ENCODE measurements around the gene EIF4EBP2. TPM values are rescaled to one million over a fixed set of nuclear protein-coding genes. Genes with fewer than 3 reads are reported as not detected.

EIF4EBP2 gene
- polyA plus RNA-seq, 3 donors = 26.3 to 93.8 (median 73.4) TPM

DNA sequence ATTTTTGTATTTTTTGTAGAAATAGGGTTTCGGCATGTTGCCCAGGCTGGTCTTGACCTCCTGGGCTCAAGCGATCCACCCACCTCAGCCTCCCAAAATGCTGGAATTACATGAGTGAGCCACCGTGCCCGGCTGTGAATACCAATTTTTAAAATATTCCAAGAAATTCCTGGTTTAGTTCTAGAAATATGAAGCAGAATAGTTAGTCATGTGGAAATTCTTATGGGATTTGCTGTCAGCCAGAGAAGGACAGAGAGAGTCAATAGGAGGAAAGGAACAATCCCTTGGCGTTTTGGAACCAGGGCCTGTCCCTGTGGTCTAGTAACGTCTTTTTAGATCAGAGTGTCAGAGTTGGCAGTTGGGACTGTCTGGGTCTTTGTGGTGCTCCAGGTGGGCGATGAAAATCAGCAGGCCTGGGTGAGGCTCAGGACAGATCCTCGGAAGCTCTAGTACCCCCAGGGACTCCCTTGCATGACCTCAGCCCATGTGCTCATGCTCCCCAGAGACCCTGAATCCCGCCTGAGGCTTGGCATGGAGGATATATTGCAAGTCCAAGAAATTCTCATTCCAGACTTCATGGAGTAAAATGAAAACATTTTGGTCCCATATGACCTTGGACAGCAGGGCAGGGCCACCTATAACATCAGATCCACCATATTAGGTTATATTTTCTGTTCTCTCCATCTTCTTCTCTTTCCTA is 29.8 kb downstream of the EIF4EBP2 start:
- Mint-ChIP-seq H3K4me1 (peaks cover 12% of the 10 kb centered on the region), H3K4me3 (no peak overlapping the region), H3K9me3 (peaks cover 0 to 2% (median 0%) of the 10 kb centered on the region in 7 donors), H3K27me3 (ENCODE audit: low read depth in 3 of 3) (peaks cover 9 to 22% (median 14%) of the 10 kb centered on the region in 3 donors), H3K27ac (peak overlapping the region in 1 of 7 donors; percentile 37), H3K36me3 (peaks cover 19 to 23% of the 10 kb centered on the region in 2 donors)
- H3K9me3 ChIP-seq (replicated peaks in 1 of 2; ENCODE audit: control insufficient read depth in 1 of 2, insufficient read depth in 1 of 2, low read length in 2 of 2) = no peaks in the 10 kb centered on the region
- WGBS (ENCODE audit: insufficient coverage) = 80% methylated on average over 1 of the region's 9 CpGs
- TF ChIP-seq, protein P1, sequence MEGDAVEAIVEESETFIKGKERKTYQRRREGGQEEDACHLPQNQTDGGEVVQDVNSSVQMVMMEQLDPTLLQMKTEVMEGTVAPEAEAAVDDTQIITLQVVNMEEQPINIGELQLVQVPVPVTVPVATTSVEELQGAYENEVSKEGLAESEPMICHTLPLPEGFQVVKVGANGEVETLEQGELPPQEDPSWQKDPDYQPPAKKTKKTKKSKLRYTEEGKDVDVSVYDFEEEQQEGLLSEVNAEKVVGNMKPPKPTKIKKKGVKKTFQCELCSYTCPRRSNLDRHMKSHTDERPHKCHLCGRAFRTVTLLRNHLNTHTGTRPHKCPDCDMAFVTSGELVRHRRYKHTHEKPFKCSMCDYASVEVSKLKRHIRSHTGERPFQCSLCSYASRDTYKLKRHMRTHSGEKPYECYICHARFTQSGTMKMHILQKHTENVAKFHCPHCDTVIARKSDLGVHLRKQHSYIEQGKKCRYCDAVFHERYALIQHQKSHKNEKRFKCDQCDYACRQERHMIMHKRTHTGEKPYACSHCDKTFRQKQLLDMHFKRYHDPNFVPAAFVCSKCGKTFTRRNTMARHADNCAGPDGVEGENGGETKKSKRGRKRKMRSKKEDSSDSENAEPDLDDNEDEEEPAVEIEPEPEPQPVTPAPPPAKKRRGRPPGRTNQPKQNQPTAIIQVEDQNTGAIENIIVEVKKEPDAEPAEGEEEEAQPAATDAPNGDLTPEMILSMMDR (IDR thresholded peaks at IDR 0.05) = no peak
- H3K36me3 ChIP-seq (replicated peaks in 1 of 2; ENCODE audit: control insufficient read depth in 1 of 2, insufficient read depth in 2 of 2, low read length in 2 of 2) = peaks cover 12 to 31% of the 10 kb centered on the region in 2 donors
- H3K27ac ChIP-seq (ENCODE audit: low read depth in 1 of 2, low read length in 2 of 2) = no peak overlapping the region
- no peaks in the 10 kb centered on the region for H3K4me1 ChIP-seq (ENCODE audit: control insufficient read depth in 1 of 2, insufficient read depth in 2 of 2, low read length in 2 of 2)
- intact Hi-C loops (cut with micrococcal nuclease) = no loop called here
- no peak for DNase-seq
- no peaks in the 10 kb centered on the region for H3K79me2 ChIP-seq (ENCODE audit: insufficient read depth, low read length)
- H3K4me2 ChIP-seq (replicated peaks; ENCODE audit: extremely low read depth, low read length, poor library complexity, severe bottlenecking) = no peak overlapping the region
- H3K27me3 ChIP-seq (ENCODE audit: control insufficient read depth in 2 of 2, insufficient read depth in 2 of 2, low read length in 2 of 2) = peaks cover 2 to 7% of the 10 kb centered on the region in 2 donors
- H3K9ac ChIP-seq (ENCODE audit: insufficient read depth, low read length, poor library complexity, severe bottlenecking) = no peak overlapping the region
- H2AFZ ChIP-seq (ENCODE audit: insufficient read depth, low read depth, low read length, poor library complexity, severe bottlenecking) = no peak overlapping the region
- H4K20me1 ChIP-seq (ENCODE audit: insufficient read depth, low read length) = peaks cover 25% of the 10 kb centered on the region
- H3K4me3 ChIP-seq (replicated peaks in 1 of 3; ENCODE audit: low read depth in 2 of 3, low read length in 3 of 3) = no peak overlapping the region

- H3K4me2 ChIP-seq (replicated peaks; ENCODE audit: extremely low read depth, low read length, poor library complexity, severe bottlenecking) = no peak overlapping the region
- no peak overlapping the region for H3K27ac ChIP-seq (ENCODE audit: low read depth in 1 of 2, low read length in 2 of 2)
- intact Hi-C loops (cut with micrococcal nuclease) = no loop called here
- no peak overlapping the region for H2AFZ ChIP-seq (ENCODE audit: insufficient read depth, low read depth, low read length, poor library complexity, severe bottlenecking)
- WGBS (ENCODE audit: insufficient coverage) = 97% methylated on average over 17 of the region's 19 CpGs
- H4K20me1 ChIP-seq (ENCODE audit: insufficient read depth, low read length) = peaks cover 16% of the 10 kb centered on the region
- peaks cover 0 to 13% of the 10 kb centered on the region in 2 donors for H3K36me3 ChIP-seq (replicated peaks in 1 of 2; ENCODE audit: control insufficient read depth in 1 of 2, insufficient read depth in 2 of 2, low read length in 2 of 2)
- H3K4me3 Mint-ChIP-seq = no peak overlapping the region
- peaks cover 0 to 2% of the 10 kb centered on the region in 2 donors for H3K4me1 ChIP-seq (ENCODE audit: control insufficient read depth in 1 of 2, insufficient read depth in 2 of 2, low read length in 2 of 2)
- H3K27ac Mint-ChIP-seq = no peak overlapping the region
- H3K9ac ChIP-seq (ENCODE audit: insufficient read depth, low read length, poor library complexity, severe bottlenecking) = no peak overlapping the region
- H3K36me3 Mint-ChIP-seq = peaks cover 8 to 11% of the 10 kb centered on the region in 2 donors
- TF ChIP-seq, protein P1 (IDR thresholded peaks at IDR 0.05) = no peak
- peaks cover 25 to 39% (median 30%) of the 10 kb centered on the region in 3 donors for H3K27me3 Mint-ChIP-seq (ENCODE audit: low read depth in 3 of 3)
- DNase-seq = no peak
- H3K9me3 ChIP-seq (replicated peaks in 1 of 2; ENCODE audit: control insufficient read depth in 1 of 2, insufficient read depth in 1 of 2, low read length in 2 of 2) = peaks cover 0 to 7% of the 10 kb centered on the region in 2 donors
- H3K4me1 Mint-ChIP-seq = peaks cover 14% of the 10 kb centered on the region
- no peak overlapping the region for H3K4me3 ChIP-seq (replicated peaks in 1 of 3; ENCODE audit: low read depth in 2 of 3, low read length in 3 of 3)
- H3K79me2 ChIP-seq (ENCODE audit: insufficient read depth, low read length) = no peaks in the 10 kb centered on the region
- peaks cover 10 to 24% of the 10 kb centered on the region in 2 donors for H3K27me3 ChIP-seq (ENCODE audit: control insufficient read depth in 2 of 2, insufficient read depth in 2 of 2, low read length in 2 of 2)
- H3K9me3 Mint-ChIP-seq = peaks cover 0 to 10% (median 3%) of the 10 kb centered on the region in 7 donors
Observed at GRCh38 chr10:70435241-70436085, 31.5 kb downstream of the EIF4EBP2 start.
